Caco-2 (cell line): ENCODE measurements around the gene GREM1. TPM values are rescaled to one million over a fixed set of nuclear protein-coding genes. Genes with fewer than 3 reads are reported as not detected.

ENCODE experiments used
- BruUV-seq: library from RNA; stranded (reverse); fragments of 400-500 nt; replicated peaks from 2 replicates; lab custom pipeline; 2021; lab: Mats Ljungman, UMichigan
- CTCF ChIA-PET: fragments of 300-600 bp; sonication (Branson Sonifier 250); formaldehyde crosslinking; loops from one replicate; lab custom pipeline; 2022; ENCODE audit warnings: antibody characterized with exemption; lab: Charles Lee
- POLR2A ChIA-PET: fragments of 300-600 bp; sonication (Branson Sonifier 250); formaldehyde crosslinking; loops from one replicate; lab custom pipeline; 2022; ENCODE audit warnings: antibody characterized with exemption; lab: Charles Lee
- DNase-seq, 2 experiments: peaks; one replicate each; pipeline versions ENCODE4 v3.0.0 to v3.0.0-alpha.2; 2020 to 2022
- H3K27me3 ChIP-seq: replicated peaks from 2 replicates; pipeline ENCODE4 v1.6.0; 2011; ENCODE audit warnings: low read length; ENCODE audit not compliant: control insufficient read depth, insufficient read depth
- H3K36me3 ChIP-seq: 2 replicates; pipeline ENCODE4 v1.5.1; 2011; ENCODE audit warnings: low read length; ENCODE audit not compliant: control insufficient read depth, insufficient read depth
- H3K4me1 ChIP-seq: fragments of 250-450 bp; sonication (Bioruptor Pico); 2 replicates; pipeline ENCODE4 v1.5.1; 2020; ENCODE audit warnings: mild to moderate bottlenecking
- H3K4me3 ChIP-seq: 2 replicates; pipeline ENCODE4 v1.5.1; 2011; ENCODE audit warnings: low read depth, mild to moderate bottlenecking, control low read depth, low read length
- H3K9me3 ChIP-seq: fragments of 250-450 bp; sonication (Bioruptor Pico); 2 replicates; pipeline ENCODE4 v1.5.1; 2020; ENCODE audit warnings: mild to moderate bottlenecking, moderate library complexity
- H3K27ac Mint-ChIP-seq: one replicate; pipeline ENCODE4 v1.8.0; 2022; ENCODE audit warnings: mixed read lengths; ENCODE audit not compliant: unreplicated experiment
- H3K27me3 Mint-ChIP-seq: one replicate; pipeline ENCODE4 v1.8.0; 2022; ENCODE audit warnings: mixed read lengths; ENCODE audit not compliant: insufficient read depth, unreplicated experiment
- H3K36me3 Mint-ChIP-seq: one replicate; pipeline ENCODE4 v1.8.0; 2022; ENCODE audit warnings: mild to moderate bottlenecking, mixed read lengths; ENCODE audit not compliant: insufficient read depth, unreplicated experiment
- H3K4me1 Mint-ChIP-seq: one replicate; pipeline ENCODE4 v1.8.0; 2022; ENCODE audit warnings: low read depth, mixed read lengths; ENCODE audit not compliant: unreplicated experiment
- H3K4me3 Mint-ChIP-seq: one replicate; pipeline ENCODE4 v1.8.0; 2022; ENCODE audit warnings: mild to moderate bottlenecking, moderate library complexity, mixed read lengths; ENCODE audit not compliant: unreplicated experiment
- H3K9me3 Mint-ChIP-seq: one replicate; pipeline ENCODE4 v1.8.0; 2022; ENCODE audit warnings: mixed read lengths; ENCODE audit not compliant: unreplicated experiment
- intact Hi-C: fragments of 100-400 bp; cut with micrococcal nuclease; formaldehyde crosslinking; loops from one replicate; pipeline ENCODE4 v1.10.0; 2022; ENCODE audit not compliant: unreplicated experiment
- total RNA-seq: library from RNA; stranded (reverse); gene quantifications from 2 replicates; pipeline ENCODE4 v1.2.3, GENCODE V29; 2022
- TF ChIP-seq, protein P1 (sequence below), 2 experiments: fragments of 200-600 bp in 1 of 2; IDR thresholded peaks; 1 replicate in 1 of 2; 2 replicates in 1 of 2; pipeline versions ENCODE4 v1.5.1 to v1.8.0; 2011 to 2022; ENCODE audit warnings: antibody characterized with exemption in 1 of 2, control low read depth in 1 of 2, inconsistent platforms in 1 of 2, low read depth in 1 of 2, low read length in 1 of 2, mild to moderate bottlenecking in 1 of 2, moderate library complexity in 1 of 2; ENCODE audit not compliant: insufficient read depth in 1 of 2, severe bottlenecking in 1 of 2, unreplicated experiment in 1 of 2

Gene GREM1
- total RNA-seq, 1 experiment from 2014 or later = 0.54 TPM

DNA sequence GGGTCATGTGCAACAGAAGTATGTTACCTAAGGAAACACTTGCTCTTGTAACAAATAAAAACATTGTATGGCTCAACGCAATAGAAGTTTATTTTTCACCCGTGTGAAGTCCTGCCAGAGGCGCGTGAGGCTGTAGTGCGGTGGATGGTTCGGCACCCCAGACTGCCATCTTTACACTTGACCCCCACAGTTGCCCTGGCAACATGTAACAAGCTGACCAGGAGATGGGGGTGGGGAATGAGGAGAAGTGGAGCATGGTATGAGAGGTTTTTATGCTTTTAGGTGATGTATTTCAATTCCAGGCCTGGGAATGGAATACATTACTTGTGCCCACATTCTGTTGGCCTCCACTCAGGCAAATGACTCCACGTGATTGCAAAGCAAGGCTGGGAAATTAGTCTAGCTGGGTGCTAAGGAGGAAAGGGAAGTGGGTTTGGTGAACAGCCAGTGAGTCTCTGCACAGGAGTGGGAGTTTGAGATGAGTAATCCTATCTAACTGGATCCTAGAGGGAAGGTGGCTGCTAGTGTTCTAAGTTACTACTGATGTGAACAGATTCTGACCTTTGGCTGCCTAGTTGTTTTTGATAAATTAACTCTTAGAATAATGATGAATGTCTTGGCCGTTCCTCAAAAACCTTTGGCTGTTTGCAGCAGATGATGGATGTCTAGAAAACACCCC is 33.8 kb upstream of the GREM1 start:
- Mint-ChIP-seq H3K36me3 (peaks cover 3% of the 10 kb centered on the region), H3K27ac (no peak overlapping the region), H3K9me3 (no peaks in the 10 kb centered on the region), H3K4me1 (no peaks in the 10 kb centered on the region), H3K27me3 (no peaks in the 10 kb centered on the region), H3K4me3 (no peak overlapping the region)
- no peak for DNase-seq
- BruUV-seq = no TSS peak
- H3K36me3 ChIP-seq = no peaks in the 10 kb centered on the region
- H3K9me3 ChIP-seq = no peaks in the 10 kb centered on the region
- TF ChIP-seq, protein P1, sequence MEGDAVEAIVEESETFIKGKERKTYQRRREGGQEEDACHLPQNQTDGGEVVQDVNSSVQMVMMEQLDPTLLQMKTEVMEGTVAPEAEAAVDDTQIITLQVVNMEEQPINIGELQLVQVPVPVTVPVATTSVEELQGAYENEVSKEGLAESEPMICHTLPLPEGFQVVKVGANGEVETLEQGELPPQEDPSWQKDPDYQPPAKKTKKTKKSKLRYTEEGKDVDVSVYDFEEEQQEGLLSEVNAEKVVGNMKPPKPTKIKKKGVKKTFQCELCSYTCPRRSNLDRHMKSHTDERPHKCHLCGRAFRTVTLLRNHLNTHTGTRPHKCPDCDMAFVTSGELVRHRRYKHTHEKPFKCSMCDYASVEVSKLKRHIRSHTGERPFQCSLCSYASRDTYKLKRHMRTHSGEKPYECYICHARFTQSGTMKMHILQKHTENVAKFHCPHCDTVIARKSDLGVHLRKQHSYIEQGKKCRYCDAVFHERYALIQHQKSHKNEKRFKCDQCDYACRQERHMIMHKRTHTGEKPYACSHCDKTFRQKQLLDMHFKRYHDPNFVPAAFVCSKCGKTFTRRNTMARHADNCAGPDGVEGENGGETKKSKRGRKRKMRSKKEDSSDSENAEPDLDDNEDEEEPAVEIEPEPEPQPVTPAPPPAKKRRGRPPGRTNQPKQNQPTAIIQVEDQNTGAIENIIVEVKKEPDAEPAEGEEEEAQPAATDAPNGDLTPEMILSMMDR (IDR thresholded peaks at IDR 0.05; ENCODE audit: insufficient read depth in 1 of 2, low read depth in 1 of 2, low read length in 1 of 2, severe bottlenecking in 1 of 2, unreplicated experiment in 1 of 2) = no peak
- POLR2A ChIA-PET = no interaction called here
- no peaks in the 10 kb centered on the region for H3K27me3 ChIP-seq
- no peak overlapping the region for H3K4me3 ChIP-seq
- intact Hi-C loops = no loop called here
- no peaks in the 10 kb centered on the region for H3K4me1 ChIP-seq
- CTCF ChIA-PET = no interaction called here

DNA sequence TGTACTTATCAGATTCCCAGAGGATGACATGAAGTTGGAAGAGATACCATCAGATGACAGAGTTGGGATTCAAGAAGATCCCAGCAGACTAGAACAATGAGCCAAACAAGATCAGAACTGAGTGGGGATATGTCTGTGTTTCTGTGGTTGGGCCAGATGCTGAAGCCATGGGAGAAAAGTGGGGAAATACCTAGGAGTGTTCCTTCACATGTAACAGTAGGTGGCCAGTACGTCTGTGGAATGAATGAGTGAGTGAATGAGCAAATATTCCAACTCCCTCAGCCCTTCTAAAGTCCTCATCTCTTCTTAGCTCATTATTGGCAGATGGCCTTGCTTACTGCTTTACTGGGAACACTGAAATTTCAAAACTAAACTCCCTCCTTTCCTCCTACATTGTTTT is 32.2 kb upstream of the GREM1 start:
- Histone ChIP-seq H3K27me3 (no peaks in the 10 kb centered on the region), H3K4me1 (no peaks in the 10 kb centered on the region), H3K9me3 (no peaks in the 10 kb centered on the region), H3K36me3 (no peaks in the 10 kb centered on the region), H3K4me3 (no peak overlapping the region)
- ChIA-PET CTCF (no interaction called here), POLR2A (no interaction called here)
- Mint-ChIP-seq H3K4me1 (no peaks in the 10 kb centered on the region), H3K4me3 (no peak overlapping the region), H3K27me3 (no peaks in the 10 kb centered on the region), H3K36me3 (no peaks in the 10 kb centered on the region), H3K9me3 (no peaks in the 10 kb centered on the region), H3K27ac (no peak overlapping the region)
- TF ChIP-seq, protein P1 (IDR thresholded peaks at IDR 0.05; ENCODE audit: insufficient read depth in 1 of 2, low read depth in 1 of 2, low read length in 1 of 2, severe bottlenecking in 1 of 2, unreplicated experiment in 1 of 2) = no peak
- DNase-seq = no peak
- intact Hi-C loops = no loop called here
- BruUV-seq = no TSS peak

DNA sequence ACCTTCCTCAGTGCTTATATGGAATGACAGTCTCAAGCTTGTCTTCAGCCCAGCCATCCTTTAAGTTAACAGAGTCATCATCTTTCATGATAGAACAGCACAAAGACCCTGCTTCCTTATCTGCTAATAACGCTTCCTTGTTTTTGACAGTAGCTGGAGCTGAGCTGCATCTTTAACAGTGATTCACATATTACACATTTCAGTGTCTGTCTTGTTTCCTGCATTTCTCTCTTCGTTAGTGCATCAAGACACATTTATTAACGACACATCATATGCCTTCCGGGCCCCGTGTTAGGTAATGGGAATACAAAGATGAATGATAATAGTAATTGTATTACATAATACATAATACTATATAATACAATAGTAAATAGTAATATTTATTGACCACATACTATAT is 30.2 kb upstream of the GREM1 start:
- no peaks in the 10 kb centered on the region for H3K27me3 Mint-ChIP-seq
- Histone ChIP-seq H3K36me3 (no peaks in the 10 kb centered on the region), H3K27me3 (no peaks in the 10 kb centered on the region), H3K9me3 (no peaks in the 10 kb centered on the region), H3K4me1 (no peaks in the 10 kb centered on the region), H3K4me3 (no peak overlapping the region)
- ChIA-PET POLR2A (no interaction called here), CTCF (no interaction called here)
- H3K4me3 Mint-ChIP-seq = no peak overlapping the region
- TF ChIP-seq, protein P1 (IDR thresholded peaks at IDR 0.05; ENCODE audit: insufficient read depth in 1 of 2, low read depth in 1 of 2, low read length in 1 of 2, severe bottlenecking in 1 of 2, unreplicated experiment in 1 of 2) = no peak
- no peaks in the 10 kb centered on the region for H3K9me3 Mint-ChIP-seq
- H3K27ac Mint-ChIP-seq = no peak overlapping the region
- intact Hi-C loops = no loop called here
- no TSS peak for BruUV-seq
- DNase-seq = no peak
- no peaks in the 10 kb centered on the region for H3K36me3 Mint-ChIP-seq
- no peaks in the 10 kb centered on the region for H3K4me1 Mint-ChIP-seq
